HuH-7.5 (cell line): ENCODE results near the gene CSNK2A1.
"Not testable (repeated sequence)": the region's sequence is repeated elsewhere in the genome, so short reads cannot be mapped to it uniquely, and the experiment has no call there.

ENCODE experiments used
- DNase-seq: peaks from one replicate; pipeline ENCODE4 v3.0.0; 2011; ENCODE audit warnings: low spot score

CSNK2A1 gene

GRCh38 chr20:543369-544152, at the start of gene CSNK2A1:
Gene CSNK2A1, minus strand, starts transcription at chr20:543790. Its CDS starts 35,239 bp downstream, at chr20:508551.
- DNase-seq = peak; percentile 86

- peak; percentile 2 for DNase-seq
Measured at GRCh38 chr20:592506-592905, 48.9 kb upstream of the CSNK2A1 start.

GRCh38 chr20:591941-592340, 48.4 kb upstream of the CSNK2A1 start:
- DNase-seq = peak; percentile 4

DNA sequence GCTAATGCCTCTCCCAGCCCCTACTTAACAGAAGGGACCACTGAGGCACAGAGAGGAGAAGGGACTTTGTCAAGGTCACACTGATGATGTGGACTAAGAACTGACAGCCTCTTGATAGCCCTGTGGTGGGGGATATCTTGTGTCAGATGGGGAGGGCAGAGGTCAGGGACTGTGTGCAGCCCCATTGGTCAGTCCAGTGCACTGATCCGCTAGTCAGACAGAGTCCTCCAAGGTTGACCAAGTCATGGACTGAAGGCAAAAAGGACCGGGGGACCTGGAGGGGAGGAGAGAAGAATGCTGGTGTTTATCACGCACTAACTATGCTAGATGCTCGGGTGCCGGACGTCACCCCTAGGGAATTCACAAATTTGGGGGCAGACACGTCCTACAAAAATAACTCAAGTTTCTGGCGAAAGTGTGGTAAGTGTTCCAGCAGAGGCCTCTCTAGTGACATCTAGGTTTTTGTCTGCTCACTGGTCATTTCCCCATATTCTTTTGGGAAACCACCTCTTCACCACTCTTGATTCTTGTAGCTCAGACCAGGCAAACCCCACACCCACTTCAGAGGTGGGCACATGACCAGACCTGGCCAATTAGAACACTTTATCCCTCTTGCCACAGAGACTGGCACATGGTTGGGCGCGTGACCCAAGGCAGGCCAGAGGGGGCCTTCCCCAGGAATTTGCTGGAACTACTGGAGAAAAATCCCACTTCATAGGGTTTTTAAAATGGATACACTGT, 45.5 kb upstream of the CSNK2A1 start:
- peak; percentile 11 for DNase-seq

DNA sequence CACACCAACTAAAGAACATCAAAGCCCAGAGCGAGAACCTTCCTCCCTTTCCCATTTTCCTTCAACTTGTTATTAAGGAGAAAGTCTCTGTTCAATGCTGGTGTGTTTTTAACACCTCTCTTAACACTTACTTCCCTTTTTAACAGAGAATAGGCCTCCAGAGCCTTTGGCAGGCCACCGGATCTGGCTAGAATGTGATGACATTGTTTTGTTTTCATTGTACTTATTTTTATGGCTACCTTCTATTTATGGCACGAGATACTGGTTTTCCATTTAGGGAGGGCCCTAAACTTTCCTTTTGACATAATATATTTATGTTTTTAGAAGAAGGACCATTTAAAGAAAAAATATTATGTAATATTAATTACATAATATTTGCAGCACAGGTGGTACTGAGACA, 44.9 kb upstream of the CSNK2A1 start:
- no peak for DNase-seq

- DNase-seq = no peak
Measured at GRCh38 chr20:584971-585301, 41.3 kb upstream of the CSNK2A1 start.

- no peak for DNase-seq
Measured at GRCh38 chr20:584161-584970, 40.8 kb upstream of the CSNK2A1 start.

GRCh38 chr20:582204-582603, 38.6 kb upstream of the CSNK2A1 start:
- peak; percentile 0 for DNase-seq

DNA sequence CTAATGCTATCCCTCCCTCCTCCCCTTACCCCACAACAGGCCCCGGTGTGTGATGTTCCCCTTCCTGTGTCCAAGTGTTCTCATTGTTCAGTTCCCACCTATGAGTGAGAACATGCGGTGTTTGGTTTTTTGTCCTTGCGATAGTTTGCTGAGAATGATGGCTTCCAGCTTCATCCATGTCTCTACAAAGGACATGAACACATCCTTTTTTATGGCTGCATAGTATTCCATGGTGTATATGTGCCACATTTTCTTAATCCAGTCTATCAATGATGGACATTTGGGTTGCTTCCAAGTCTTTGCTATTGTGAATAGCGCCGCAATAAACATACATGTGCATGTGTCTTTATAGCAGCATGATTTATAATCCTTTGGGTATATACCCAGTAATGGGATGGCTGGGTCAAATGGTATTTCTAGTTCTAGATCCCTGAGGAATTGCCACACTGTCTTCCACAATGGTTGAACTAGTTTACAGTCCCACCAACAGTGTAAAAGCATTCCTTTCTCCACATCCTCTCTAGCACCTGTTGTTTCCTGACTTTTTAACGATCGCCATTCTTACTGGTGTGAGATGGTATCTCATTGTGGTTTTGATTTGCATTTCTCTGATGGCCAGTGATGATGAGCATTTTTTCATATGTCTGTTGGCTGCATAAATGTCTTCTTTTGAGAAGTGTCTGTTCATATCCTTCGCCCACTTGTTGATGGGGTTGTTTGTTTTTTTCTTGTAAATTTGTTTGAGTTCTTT, 35.5 kb upstream of the CSNK2A1 start:
- DNase-seq = not testable (repeated sequence)

DNA sequence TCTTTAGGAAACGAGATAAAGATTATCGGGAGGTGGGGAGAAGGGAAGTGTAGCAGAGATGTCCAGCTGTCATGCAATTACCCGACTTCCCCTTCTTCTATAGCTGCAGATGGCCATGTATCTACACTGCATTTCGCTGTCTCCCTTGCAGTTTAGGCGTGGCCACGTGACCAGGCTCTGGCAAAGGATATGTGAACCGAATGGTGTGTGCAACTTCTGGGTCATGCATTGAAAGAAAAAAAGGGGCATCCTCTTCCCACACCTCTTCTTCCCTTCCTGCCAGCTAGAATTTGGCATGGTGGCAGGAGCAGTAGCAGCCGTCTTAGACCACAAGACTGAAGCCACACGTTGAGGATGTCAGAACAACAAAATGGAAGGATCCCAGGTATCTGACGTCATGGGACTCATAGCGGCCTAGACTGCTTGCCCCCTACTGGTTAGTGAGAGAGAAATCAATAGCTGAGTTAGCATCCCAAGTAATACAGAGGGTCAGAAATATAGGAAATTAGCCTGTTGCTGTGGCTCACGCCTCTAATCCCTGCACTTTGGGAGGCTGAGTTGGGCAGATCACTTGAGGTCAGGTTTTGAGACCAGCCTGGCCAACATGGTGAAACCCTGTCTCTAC, 33.7 kb upstream of the CSNK2A1 start:
- no peak for DNase-seq

GRCh38 chr20:576156-576555, 32.6 kb upstream of the CSNK2A1 start:
- no peak for DNase-seq

DNA sequence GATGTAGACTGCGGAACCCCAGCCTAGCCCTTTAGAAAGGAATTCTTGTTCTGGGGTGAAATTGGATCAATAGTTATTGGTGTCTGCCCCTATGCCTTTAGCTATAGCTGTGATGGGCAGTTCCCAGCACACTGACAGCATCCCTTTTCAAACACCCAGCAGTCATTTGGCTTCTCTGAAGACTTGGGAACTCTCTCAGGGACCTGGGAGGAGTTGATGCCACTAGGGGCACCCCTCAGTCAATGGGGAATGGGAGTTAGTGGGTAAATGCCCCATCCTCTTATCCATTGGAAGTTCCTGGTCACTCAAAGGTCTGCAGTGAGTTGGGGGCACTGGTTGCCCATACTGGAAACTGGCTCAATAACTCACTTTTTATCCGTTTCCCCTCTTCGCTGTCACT, 31.6 kb upstream of the CSNK2A1 start:
- DNase-seq = no peak

DNA sequence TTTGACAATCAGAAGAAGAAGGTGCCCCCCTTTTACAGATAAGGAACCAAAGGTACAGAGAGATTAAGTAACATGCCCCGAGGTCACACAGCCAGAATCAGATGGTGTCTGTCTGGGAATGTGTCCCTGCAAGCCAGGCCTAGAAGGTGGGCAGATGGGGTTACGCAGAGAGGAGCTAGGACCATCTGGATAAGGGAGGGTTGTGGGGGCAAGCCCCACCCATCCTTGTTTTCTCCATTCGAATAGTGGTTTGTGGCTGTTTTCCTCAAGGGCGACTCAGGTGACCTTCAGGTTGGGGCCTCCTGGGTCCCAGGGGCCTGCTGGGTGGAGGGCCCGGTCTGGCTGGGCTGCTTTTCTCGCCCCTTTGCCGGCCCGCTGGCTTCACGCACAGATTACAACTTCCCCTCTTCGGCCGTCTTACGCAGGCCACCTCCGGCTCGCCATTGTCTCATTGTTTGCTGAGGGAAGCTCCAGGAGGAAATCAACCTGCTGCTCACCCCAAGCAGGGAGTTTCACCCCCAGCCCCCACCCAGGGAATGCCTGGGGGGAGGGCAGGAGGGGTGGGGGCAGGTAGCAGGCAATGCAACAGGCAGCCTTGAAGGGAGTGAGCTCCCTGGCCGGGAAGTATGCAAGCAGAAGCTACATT, 30.8 kb upstream of the CSNK2A1 start:
- no peak for DNase-seq

- DNase-seq = no peak
Measured at GRCh38 chr20:573414-574296, 30.1 kb upstream of the CSNK2A1 start.

DNA sequence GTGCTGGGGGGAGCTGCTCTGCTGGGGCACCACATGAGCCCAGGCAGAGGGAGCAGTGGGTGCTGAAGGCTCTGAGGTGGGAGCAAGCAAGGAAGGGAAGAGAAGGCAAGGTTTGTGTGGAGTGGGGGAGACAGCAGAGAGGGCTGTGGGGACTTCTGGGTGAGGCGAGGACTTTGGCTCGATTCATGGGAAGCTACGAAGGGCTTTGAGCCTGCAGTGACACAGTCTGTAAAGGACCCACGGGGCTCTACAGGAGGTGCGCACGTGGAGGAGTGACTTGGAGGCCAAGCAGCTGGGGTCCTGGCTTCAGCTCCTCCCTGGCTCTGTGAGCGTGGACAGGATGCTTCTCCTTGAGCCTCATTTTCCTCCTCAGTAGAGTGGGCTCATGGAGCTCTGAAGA, 29.1 kb upstream of the CSNK2A1 start:
- DNase-seq = no peak

GRCh38 chr20:571754-572441, 28.3 kb upstream of the CSNK2A1 start:
- DNase-seq = no peak

GRCh38 chr20:568673-569415, 25.3 kb upstream of the CSNK2A1 start:
- no peak for DNase-seq

DNA sequence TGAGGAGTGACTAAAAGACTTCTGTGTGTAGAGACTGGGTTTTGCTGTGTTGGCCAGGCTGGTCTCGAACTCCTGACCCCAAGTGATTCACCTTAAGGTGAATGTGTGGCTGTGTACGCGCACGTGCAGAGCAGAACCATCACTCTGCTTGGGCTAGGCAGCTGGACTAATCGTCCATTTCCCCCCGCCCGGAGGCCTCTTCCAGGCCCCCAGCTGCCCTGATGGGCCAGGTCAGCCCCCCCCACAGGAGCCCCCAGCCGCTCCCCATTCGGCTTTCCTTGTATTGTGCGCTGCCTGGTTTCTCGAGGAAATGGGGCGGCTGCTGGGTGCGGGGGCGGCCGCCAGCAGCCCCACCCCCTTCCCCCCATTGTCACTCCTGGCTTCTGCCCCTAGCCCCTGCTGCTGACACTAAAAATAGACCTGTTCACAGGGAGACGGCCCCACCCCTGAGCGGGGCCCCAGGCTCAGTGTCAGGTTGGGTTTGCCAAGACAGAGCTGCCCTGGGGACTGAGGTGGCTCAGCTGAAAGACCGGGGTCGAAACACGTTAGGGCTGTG, 24.6 kb upstream of the CSNK2A1 start:
- no peak for DNase-seq
